Hypothalamus (tissue), 51 donors: Measurements from ENCODE around the gene CAMK4.

Experiments used
- DNase-seq, 51 donors: peaks; one replicate each; lab custom pipeline; 2025; lab: John Stamatoyannopoulos, UW

CAMK4 gene

GRCh38 chr5:111223787-111224560, at the start of gene CAMK4:
TSS of gene CAMK4 (plus strand) at chr5:111224384. CDS start at chr5:111224484, 100 bp downstream.
- DNase-seq = peak in 46 of 51 donors; percentile 11 to 82 (median 56)

- no peak for DNase-seq
Measured at GRCh38 chr5:111183064-111183463, 41.1 kb upstream of the CAMK4 start.

GRCh38 chr5:111187079-111187478, 37.1 kb upstream of the CAMK4 start:
- DNase-seq = no peak

GRCh38 chr5:111194053-111194452, 30.1 kb upstream of the CAMK4 start:
- DNase-seq = no peak

GRCh38 chr5:111194925-111195324, 29.3 kb upstream of the CAMK4 start:
- no peak for DNase-seq

- peak in 33 of 51 donors; percentile 1 to 47 (median 14) for DNase-seq
Measured at GRCh38 chr5:111197523-111197922, 26.7 kb upstream of the CAMK4 start.

- DNase-seq = peak in 1 of 51 donors; percentile 47
Measured at GRCh38 chr5:111198281-111198966, 25.8 kb upstream of the CAMK4 start.

- no peak for DNase-seq
Measured at GRCh38 chr5:111200828-111201227, 23.4 kb upstream of the CAMK4 start.

GRCh38 chr5:111201705-111202104, 22.5 kb upstream of the CAMK4 start:
- DNase-seq = no peak

GRCh38 chr5:111211341-111211740, 12.8 kb upstream of the CAMK4 start:
- no peak for DNase-seq

- no peak for DNase-seq
Measured at GRCh38 chr5:111214052-111214742, 10.0 kb upstream of the CAMK4 start.

- no peak for DNase-seq
Measured at GRCh38 chr5:111215971-111216370, 8.2 kb upstream of the CAMK4 start.

GRCh38 chr5:111221139-111221538, 3.0 kb upstream of the CAMK4 start:
- DNase-seq = no peak

- DNase-seq = peak in 6 of 51 donors; percentile 7 to 72 (median 28)
Measured at GRCh38 chr5:111223101-111223786, 940 bp upstream of the CAMK4 start.

- peak in 7 of 51 donors; percentile 2 to 68 (median 35) for DNase-seq
Measured at GRCh38 chr5:111224561-111225345, 569 bp downstream of the CAMK4 start.

- DNase-seq = no peak
Measured at GRCh38 chr5:111225926-111226325, 1.7 kb downstream of the CAMK4 start.

- DNase-seq = no peak
Measured at GRCh38 chr5:111226556-111226955, 2.4 kb downstream of the CAMK4 start.

- DNase-seq = no peak
Measured at GRCh38 chr5:111227226-111227782, 3.1 kb downstream of the CAMK4 start.

- peak in 11 of 51 donors; percentile 1 to 35 (median 5) for DNase-seq
Measured at GRCh38 chr5:111227801-111228200, 3.6 kb downstream of the CAMK4 start.
